OCI-LY1 (cell line): ENCODE measurements around the gene KCNMB2.

Experiments used
- H2AFZ ChIP-seq: fragments of 200-600 bp; sonication (generic), shearing (Covaris generic); 2 replicates; pipeline ENCODE4 v1.6.0; 2014; ENCODE audit warnings: antibody characterized with exemption, mild to moderate bottlenecking, low read length
- H3F3A ChIP-seq: fragments of 200-600 bp; sonication (generic), shearing (Covaris generic); 2 replicates; pipeline ENCODE4 v1.6.0; 2014; ENCODE audit warnings: mild to moderate bottlenecking, antibody characterized with exemption, low read length, moderate library complexity; ENCODE audit not compliant: insufficient read depth
- H3K27ac ChIP-seq: fragments of 200-600 bp; sonication (generic); 2 replicates; pipeline ENCODE4 v1.5.1; 2014; ENCODE audit warnings: low read length, mixed run types, mild to moderate bottlenecking, low read depth; ENCODE audit not compliant: poor library complexity, severe bottlenecking
- H3K27me3 ChIP-seq: fragments of 200-600 bp; sonication (generic); 2 replicates; pipeline ENCODE4 v1.6.0; 2014; ENCODE audit warnings: antibody characterized with exemption, mild to moderate bottlenecking, low read length, moderate library complexity; ENCODE audit not compliant: insufficient read depth
- H3K36me3 ChIP-seq: fragments of 200-600 bp; sonication (generic); 2 replicates; pipeline ENCODE4 v1.6.1; 2014; ENCODE audit warnings: mild to moderate bottlenecking, antibody characterized with exemption, low read length, moderate library complexity, mixed read lengths; ENCODE audit not compliant: insufficient read depth
- H3K4me1 ChIP-seq: fragments of 200-600 bp; sonication (generic); 2 replicates; pipeline ENCODE4 v1.5.1; 2014; ENCODE audit warnings: mild to moderate bottlenecking, low read length, moderate library complexity; ENCODE audit not compliant: insufficient read depth, severe bottlenecking
- H3K4me2 ChIP-seq: fragments of 200-600 bp; sonication (generic), shearing (Covaris generic); 2 replicates; pipeline ENCODE4 v1.6.1; 2014; ENCODE audit warnings: low read length
- H3K4me3 ChIP-seq: fragments of 200-600 bp; sonication (generic); 2 replicates; pipeline ENCODE4 v1.5.1; 2014; ENCODE audit warnings: low read length, low read depth, mild to moderate bottlenecking, mixed read lengths; ENCODE audit not compliant: poor library complexity, severe bottlenecking
- H3K79me2 ChIP-seq: fragments of 200-600 bp; shearing (Covaris generic); 2 replicates; pipeline ENCODE4 v1.6.1; 2016; ENCODE audit warnings: mixed run types, low read length, mixed read lengths; ENCODE audit not compliant: insufficient read depth
- H3K9ac ChIP-seq: fragments of 200-600 bp; sonication (generic), shearing (Covaris generic); 2 replicates; pipeline ENCODE4 v1.6.1; 2014; ENCODE audit warnings: mild to moderate bottlenecking, low read length, mixed read lengths
- H3K9me2 ChIP-seq: fragments of 200-600 bp; sonication (generic), shearing (Covaris generic); 2 replicates; pipeline ENCODE4 v1.6.1; 2014; ENCODE audit warnings: low read depth, mild to moderate bottlenecking, low read length, mixed read lengths
- H3K9me3 ChIP-seq: fragments of 200-600 bp; shearing (Covaris generic); 2 replicates; pipeline ENCODE4 v1.6.1; 2014; ENCODE audit warnings: low read length, mixed read lengths
- H4K20me1 ChIP-seq: fragments of 200-600 bp; sonication (generic), shearing (Covaris generic); 2 replicates; pipeline ENCODE4 v1.6.0; 2016; ENCODE audit warnings: mild to moderate bottlenecking, low read length; ENCODE audit not compliant: insufficient read depth
- CTCF ChIP-seq: fragments of 200-600 bp; sonication (generic), shearing (Covaris generic); IDR thresholded peaks from 2 replicates; pipeline ENCODE4 v1.5.1; 2017; ENCODE audit warnings: mild to moderate bottlenecking, antibody characterized with exemption, low read length, moderate library complexity, mixed read lengths
- EZH2 ChIP-seq: fragments of 200-600 bp; sonication (generic), shearing (Covaris generic); IDR thresholded peaks from 2 replicates; pipeline ENCODE4 v1.8.0; 2017; ENCODE audit warnings: borderline replicate concordance, mixed run types, mild to moderate bottlenecking, antibody characterized with exemption, low read length, moderate library complexity, mixed read lengths

KCNMB2 gene

DNA sequence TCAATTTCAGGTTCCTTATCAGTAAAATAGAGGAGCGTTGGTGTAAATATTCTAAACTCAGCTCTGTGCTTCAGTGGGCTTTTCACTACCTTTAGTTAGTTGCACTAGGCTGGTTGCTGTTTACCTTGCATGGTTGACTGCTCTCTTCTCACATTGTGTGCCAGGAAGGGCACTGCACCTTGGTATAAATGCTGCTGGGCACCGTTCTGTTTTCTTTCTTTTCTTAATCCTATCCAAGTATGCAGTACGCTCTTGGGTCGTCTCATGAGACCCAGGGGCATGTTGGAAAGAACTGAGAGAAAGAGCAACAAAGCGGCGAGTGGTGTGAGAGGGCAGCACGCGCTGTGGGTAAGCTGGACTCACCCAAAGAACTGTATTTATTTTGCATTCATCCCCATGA is 22.4 kb downstream of the KCNMB2 start:
- Histone ChIP-seq H3K4me3 (peak overlapping the region; percentile 39), H2AFZ (no peak overlapping the region), H3K9ac (peak overlapping the region; percentile 34), H3K36me3 (no peaks in the 10 kb centered on the region), H3K27me3 (no peaks in the 10 kb centered on the region), H3K4me2 (0 out of 2 replicates have a peak overlapping the region, but pooled peaks have one; percentile 10), H3K79me2 (no peaks in the 10 kb centered on the region), H4K20me1 (no peaks in the 10 kb centered on the region), H3K9me3 (no peaks in the 10 kb centered on the region), H3F3A (no peaks in the 10 kb centered on the region), H3K9me2 (no peaks in the 10 kb centered on the region), H3K27ac (peak overlapping the region; percentile 16), H3K4me1 (peaks cover 8% of the 10 kb centered on the region)
- TF ChIP-seq EZH2 (no peak), CTCF (no peak)

GRCh38 chr3:178560759-178561158 is 24.5 kb downstream of the KCNMB2 start:
- Histone ChIP-seq H3K36me3 (no peaks in the 10 kb centered on the region), H2AFZ (no peak overlapping the region), H3K9me3 (no peaks in the 10 kb centered on the region), H3K27me3 (no peaks in the 10 kb centered on the region), H3K9me2 (no peaks in the 10 kb centered on the region), H4K20me1 (no peaks in the 10 kb centered on the region), H3K4me1 (peaks cover 8% of the 10 kb centered on the region), H3K4me3 (peak overlapping the region; percentile 15), H3K9ac (no peak overlapping the region), H3K27ac (no peak overlapping the region), H3F3A (no peaks in the 10 kb centered on the region), H3K79me2 (no peaks in the 10 kb centered on the region), H3K4me2 (peak overlapping the region; percentile 24; the same call in 1 of the 2 replicates)
- TF ChIP-seq CTCF (no peak), EZH2 (no peak)

GRCh38 chr3:178561239-178561638 is 25.0 kb downstream of the KCNMB2 start:
- H2AFZ ChIP-seq = no peak overlapping the region
- no peaks in the 10 kb centered on the region for H3F3A ChIP-seq
- TF ChIP-seq EZH2 (no peak), CTCF (no peak)
- no peaks in the 10 kb centered on the region for H3K79me2 ChIP-seq
- peaks cover 8% of the 10 kb centered on the region for H3K4me1 ChIP-seq
- H3K27ac ChIP-seq = no peak overlapping the region
- H3K4me3 ChIP-seq = no peak overlapping the region
- H3K36me3 ChIP-seq = no peaks in the 10 kb centered on the region
- no peak overlapping the region for H3K9ac ChIP-seq
- no peaks in the 10 kb centered on the region for H3K9me2 ChIP-seq
- H4K20me1 ChIP-seq = no peaks in the 10 kb centered on the region
- H3K27me3 ChIP-seq = no peaks in the 10 kb centered on the region
- no peaks in the 10 kb centered on the region for H3K9me3 ChIP-seq
- peak overlapping the region; percentile 24; the same call in 1 of the 2 replicates for H3K4me2 ChIP-seq
